Astrocyte of the cerebellum (primary cell): ENCODE measurements around the gene MGLL.

ENCODE experiments used
- DNase-seq: peaks from one replicate; pipeline ENCODE4 v3.0.0-alpha.2; 2011; ENCODE audit warnings: low read depth
- H3K4me3 ChIP-seq: 2 replicates; pipeline ENCODE4 v1.5.1; 2011; ENCODE audit warnings: mild to moderate bottlenecking, low read depth, low read length, moderate library complexity
- CTCF ChIP-seq: IDR thresholded peaks from 2 replicates; pipeline ENCODE4 v1.5.1; 2012; ENCODE audit warnings: low read length, low read depth, moderate library complexity, mild to moderate bottlenecking; ENCODE audit errors: missing control alignments
- in situ Hi-C: cut with HindIII; loops from 2 replicates; pipeline ENCODE4 v1.10.0; 2017; ENCODE audit warnings: low sequenced_read_pairs

MGLL gene

GRCh38 chr3:127789990-127790881 lies 32.1 kb downstream of the MGLL start:
- DNase-seq = no peak
- no peak for TF ChIP-seq CTCF
- H3K4me3 ChIP-seq = no peak overlapping the region
- in situ Hi-C loops = no loop called here

- in situ Hi-C loops = no loop called here
- DNase-seq = no peak
- TF ChIP-seq CTCF = no peak
- H3K4me3 ChIP-seq = no peak overlapping the region
Measured at GRCh38 chr3:127789051-127789450, 33.3 kb downstream of the MGLL start.

- in situ Hi-C loops = no loop called here
Measured at GRCh38 chr3:127788451-127788909, 33.8 kb downstream of the MGLL start.

GRCh38 chr3:127787571-127788365 lies 34.5 kb downstream of the MGLL start:
- in situ Hi-C loops = no loop called here
- no peak for DNase-seq
- H3K4me3 ChIP-seq = no peak overlapping the region
- TF ChIP-seq CTCF = no peak

More at GRCh38 chr3:127788451-127788909, 33.8 kb downstream of the MGLL start:
- no peak for DNase-seq
- TF ChIP-seq CTCF = no peak
- no peak overlapping the region for H3K4me3 ChIP-seq

GRCh38 chr3:127787071-127787490 lies 35.2 kb downstream of the MGLL start:
- no peak for DNase-seq
- H3K4me3 ChIP-seq = no peak overlapping the region
- in situ Hi-C loops = no loop called here
- TF ChIP-seq CTCF = no peak

- no peak for DNase-seq
- no peak overlapping the region for H3K4me3 ChIP-seq
- no peak for TF ChIP-seq CTCF
- in situ Hi-C loops = no loop called here
Measured at GRCh38 chr3:127786353-127787070, 35.8 kb downstream of the MGLL start.
